HepG2 (cell line): ENCODE results near the gene PSMG4. TPM values are rescaled to one million over a fixed set of nuclear protein-coding genes. Genes with fewer than 3 reads are reported as not detected.

Source experiments
- ARNTL ChIP-seq: sonication (generic); formaldehyde crosslinking; IDR thresholded peaks from 2 replicates; pipeline ENCODE4 v1.4.0; 2020; ENCODE audit warnings: mild to moderate bottlenecking, missing genetic modification reagents
- HIVEP1 ChIP-seq: sonication (generic); formaldehyde crosslinking; IDR thresholded peaks from 2 replicates; pipeline ENCODE4 v1.4.0; 2020; ENCODE audit warnings: mild to moderate bottlenecking, missing genetic modification reagents
- JUN ChIP-seq: sonication (generic); formaldehyde crosslinking; IDR thresholded peaks from 2 replicates; pipeline ENCODE4 v1.4.0; 2020; ENCODE audit warnings: mild to moderate bottlenecking, missing genetic modification reagents
- LRRFIP1 ChIP-seq: sonication (generic); formaldehyde crosslinking; conservative IDR thresholded peaks from 2 replicates; pipeline ENCODE4 v1.4.0; 2020; ENCODE audit warnings: missing genetic modification reagents
- SRF ChIP-seq: IDR thresholded peaks from 2 replicates; pipeline ENCODE4 v1.6.1; 2011; ENCODE audit warnings: mild to moderate bottlenecking, low read depth, low read length, moderate library complexity
- TBP ChIP-seq: sonication (generic); formaldehyde crosslinking; IDR thresholded peaks from 2 replicates; pipeline ENCODE4 v1.5.0; 2020; ENCODE audit warnings: missing genetic modification reagents
- TCF7L2 ChIP-seq: IDR thresholded peaks from 2 replicates; pipeline ENCODE4 v1.6.1; 2011; ENCODE audit warnings: mild to moderate bottlenecking, low read depth, low read length, moderate library complexity
- ZBTB46 ChIP-seq: sonication (generic); formaldehyde crosslinking; IDR thresholded peaks from 2 replicates; pipeline ENCODE4 v1.4.0; 2020; ENCODE audit warnings: mild to moderate bottlenecking, missing genetic modification reagents, borderline replicate concordance
- ZFX ChIP-seq: sonication (generic); formaldehyde crosslinking; IDR thresholded peaks from 2 replicates; pipeline ENCODE4 v1.4.0; 2020; ENCODE audit warnings: mild to moderate bottlenecking, low read depth, missing genetic modification reagents, moderate library complexity
- ZNF230 ChIP-seq: sonication (generic); formaldehyde crosslinking; IDR thresholded peaks from 2 replicates; pipeline ENCODE4 v1.4.0; 2020; ENCODE audit warnings: mild to moderate bottlenecking, missing genetic modification reagents
- ZNF687 ChIP-seq: sonication (generic); formaldehyde crosslinking; IDR thresholded peaks from 2 replicates; pipeline ENCODE4 v1.5.1; 2020; ENCODE audit warnings: mild to moderate bottlenecking, missing genetic modification reagents, moderate library complexity
- polyA plus RNA-seq, 8 experiments: library from polyadenylated mRNA; depleted of rRNA in 3 of 8; stranded (reverse) in 7 of 8; unstranded in 1 of 8; fragments of >200 nt; fragmentation: Illumina TruSeq in 4 of 8; extraction: Trizol in 4 of 8; gene quantifications; 2 replicates each; pipeline versions ENCODE4 v1.2.1 to v1.2.3, GENCODE V29; 2011 to 2016; ENCODE audit warnings: low read depth in 4 of 8, missing spikeins in 1 of 8, mixed read lengths in 1 of 8; ENCODE audit not compliant: insufficient read depth in 1 of 8
- total RNA-seq, 5 experiments: library from RNA; depleted of rRNA; stranded (reverse); fragments of >200 nt; fragmentation: Illumina TruSeq; extraction: Trizol; gene quantifications; 2 replicates each; pipeline ENCODE4 v1.2.3, GENCODE V29; 2016; ENCODE audit warnings: low read depth in 1 of 5
- TF ChIP-seq, protein P1 (sequence below), 2 experiments: sonication (generic) in 1 of 2; formaldehyde crosslinking in 1 of 2; IDR thresholded peaks; 2 replicates each; pipeline versions ENCODE4 v1.6.1 to v1.9.0; 2014 to 2022; ENCODE audit warnings: antibody characterized with exemption in 1 of 2, borderline replicate concordance in 1 of 2, inconsistent platforms in 1 of 2, low read depth in 1 of 2, missing genetic modification reagents in 1 of 2

PSMG4 gene
- total and polyA plus RNA-seq, 2 of the 13 experiments (the other 11 are each of a cell fraction or from before 2014, with no cell fraction given), result 28.5 to 32.8 TPM

- TF ChIP-seq ZFX (CRISPR knock-in tag), result peak; percentile 96
- TF ChIP-seq TCF7L2, result no peak
- 0 out of 2 replicates have a peak, but pooled peaks have one; percentile 63 for TF ChIP-seq LRRFIP1
- peak; percentile 94 for TF ChIP-seq SRF
- TF ChIP-seq, protein P1, sequence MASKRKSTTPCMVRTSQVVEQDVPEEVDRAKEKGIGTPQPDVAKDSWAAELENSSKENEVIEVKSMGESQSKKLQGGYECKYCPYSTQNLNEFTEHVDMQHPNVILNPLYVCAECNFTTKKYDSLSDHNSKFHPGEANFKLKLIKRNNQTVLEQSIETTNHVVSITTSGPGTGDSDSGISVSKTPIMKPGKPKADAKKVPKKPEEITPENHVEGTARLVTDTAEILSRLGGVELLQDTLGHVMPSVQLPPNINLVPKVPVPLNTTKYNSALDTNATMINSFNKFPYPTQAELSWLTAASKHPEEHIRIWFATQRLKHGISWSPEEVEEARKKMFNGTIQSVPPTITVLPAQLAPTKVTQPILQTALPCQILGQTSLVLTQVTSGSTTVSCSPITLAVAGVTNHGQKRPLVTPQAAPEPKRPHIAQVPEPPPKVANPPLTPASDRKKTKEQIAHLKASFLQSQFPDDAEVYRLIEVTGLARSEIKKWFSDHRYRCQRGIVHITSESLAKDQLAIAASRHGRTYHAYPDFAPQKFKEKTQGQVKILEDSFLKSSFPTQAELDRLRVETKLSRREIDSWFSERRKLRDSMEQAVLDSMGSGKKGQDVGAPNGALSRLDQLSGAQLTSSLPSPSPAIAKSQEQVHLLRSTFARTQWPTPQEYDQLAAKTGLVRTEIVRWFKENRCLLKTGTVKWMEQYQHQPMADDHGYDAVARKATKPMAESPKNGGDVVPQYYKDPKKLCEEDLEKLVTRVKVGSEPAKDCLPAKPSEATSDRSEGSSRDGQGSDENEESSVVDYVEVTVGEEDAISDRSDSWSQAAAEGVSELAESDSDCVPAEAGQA (IDR thresholded peaks at IDR 0.05; ENCODE audit: low read depth), result no peak
- TF ChIP-seq, protein P1 (CRISPR knock-in tag; IDR thresholded peaks at IDR 0.05; ENCODE audit: borderline replicate concordance), result peak; percentile 74; the same call in 1 of the 2 replicates
- peak; percentile 29; the same call in 1 of the 2 replicates for TF ChIP-seq TBP
- TF ChIP-seq ZNF687 (CRISPR knock-in tag), result peak; percentile 92
- peak; percentile 68 for TF ChIP-seq HIVEP1 (CRISPR knock-in tag)
- peak; percentile 83 for TF ChIP-seq ARNTL (CRISPR knock-in tag)
- TF ChIP-seq JUN, result peak; percentile 58; the same call in 1 of the 2 replicates
- TF ChIP-seq ZBTB46, result peak; percentile 97
- peak; percentile 85 for TF ChIP-seq ZNF230 (CRISPR knock-in tag)
Measured at GRCh38 chr6:3258720-3259490, at the start of gene PSMG4 (continued).
